Body of pancreas (tissue), 4 donors: ENCODE data around the gene BCR. TPM values are rescaled to one million over a fixed set of nuclear protein-coding genes. Genes with fewer than 3 reads are reported as not detected.

Source experiments
- ATAC-seq: fragments of 150-250 bp; one replicate; pipeline ENCODE4 v1.9.1; 2016
- DNase-seq, 4 donors: peaks; one replicate each; pipeline ENCODE4 v3.0.0-alpha.2; 2019
- H3K27ac ChIP-seq, 4 donors: fragments of 200-600 bp; sonication (generic); 1 replicate in 3 of 4; 2 replicates in 1 of 4; pipeline versions ENCODE4 v1.5.1 to v1.6.1; 2016 to 2019; ENCODE audit warnings: mild to moderate bottlenecking in 1 of 4, mixed read lengths in 1 of 4, moderate library complexity in 1 of 4
- H3K27me3 ChIP-seq, 2 donors: fragments of 200-600 bp; sonication (generic); one replicate each; pipeline ENCODE4 v1.6.0; 2016; ENCODE audit warnings: mild to moderate bottlenecking in 1 of 2
- H3K36me3 ChIP-seq, 2 donors: fragments of 200-600 bp; sonication (generic); replicated peaks in 1 of 2; 2 replicates each; pipeline ENCODE4 v1.5.1; 2016; ENCODE audit warnings: low read depth in 2 of 2; ENCODE audit not compliant: insufficient read depth in 1 of 2
- H3K4me1 ChIP-seq: fragments of 200-600 bp; sonication (generic); one replicate; pipeline ENCODE4 v1.6.0; 2016
- H3K4me3 ChIP-seq, 2 donors: fragments of 200-600 bp; sonication (generic); 1 replicate in 1 of 2; 2 replicates in 1 of 2; pipeline ENCODE4 v1.5.1; 2016 to 2019
- H3K9me3 ChIP-seq, 3 donors: fragments of 200-600 bp; sonication (generic); 1 replicate in 2 of 3; 2 replicates in 1 of 3; pipeline ENCODE4 v1.5.1; 2016
- POLR2A ChIP-seq, 3 donors: fragments of 450-650 bp; IDR thresholded peaks; one replicate each; pipeline ENCODE4 v1.6.1; 2016; ENCODE audit warnings: antibody characterized with exemption in 3 of 3, mild to moderate bottlenecking in 2 of 3
- WGBS, 2 donors: methylation state at CpG; one replicate each; pipeline ENCODE4 v1.1.5; 2017; 5-methylcytosine and 5-hydroxymethylcytosine counted together
- intact Hi-C: fragments of 100-400 bp; cut with DNase I; formaldehyde crosslinking; loops from one replicate; pipeline ENCODE4 v1.15.1; 2023
- total RNA-seq, 2 donors: library from RNA; depleted of rRNA; stranded (reverse); fragments of >200 nt; gene quantifications; one replicate each; pipeline ENCODE4 v1.1.0, GENCODE V29; 2016
- TF ChIP-seq, protein P1 (sequence below), 7 experiments: fragments of 450-650 bp in 4 of 7; fragments of 200-600 bp in 3 of 7; sonication (generic) in 3 of 7; IDR thresholded peaks; one replicate each; pipeline ENCODE4 v1.5.1; 2016 to 2019; ENCODE audit warnings: antibody characterized with exemption in 7 of 7

BCR gene
- total RNA-seq, 2 donors from 2014 or later: 28.3 to 71.2 TPM

DNA sequence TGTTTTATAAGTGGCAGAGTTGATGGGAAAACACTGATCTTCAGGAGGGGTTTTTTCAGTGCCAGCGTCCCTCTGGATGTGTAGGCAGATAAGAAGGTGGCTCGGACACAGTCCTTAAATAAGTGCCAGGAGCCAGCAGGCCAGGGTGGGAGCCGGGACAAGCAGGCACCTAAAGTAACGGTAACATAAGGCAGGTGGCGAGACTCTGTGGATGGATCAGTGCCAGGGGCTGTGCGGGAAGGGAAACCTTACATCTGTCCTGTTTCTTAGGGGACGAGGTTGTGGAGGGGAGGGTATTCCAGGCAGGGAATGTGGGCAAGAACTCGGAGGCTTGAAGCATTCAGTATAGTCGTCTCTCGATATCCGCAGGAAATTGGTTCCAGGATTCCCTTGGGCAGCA, 15.9 kb downstream of the BCR start:
- DNase-seq (no peak), ATAC-seq (no peak)
- Histone ChIP-seq H3K9me3 (no peaks in the 10 kb centered on the region), H3K4me3 (no peak overlapping the region), H3K27me3 (no peaks in the 10 kb centered on the region), H3K27ac (no peak overlapping the region), H3K36me3 (no peaks in the 10 kb centered on the region), H3K4me1 (peaks cover 41% of the 10 kb centered on the region)
- intact Hi-C loops: no loop called here
- WGBS, 2 donors: 61 to 68% methylated on average over 11 of the region's 11 CpGs
- TF ChIP-seq, protein P1, sequence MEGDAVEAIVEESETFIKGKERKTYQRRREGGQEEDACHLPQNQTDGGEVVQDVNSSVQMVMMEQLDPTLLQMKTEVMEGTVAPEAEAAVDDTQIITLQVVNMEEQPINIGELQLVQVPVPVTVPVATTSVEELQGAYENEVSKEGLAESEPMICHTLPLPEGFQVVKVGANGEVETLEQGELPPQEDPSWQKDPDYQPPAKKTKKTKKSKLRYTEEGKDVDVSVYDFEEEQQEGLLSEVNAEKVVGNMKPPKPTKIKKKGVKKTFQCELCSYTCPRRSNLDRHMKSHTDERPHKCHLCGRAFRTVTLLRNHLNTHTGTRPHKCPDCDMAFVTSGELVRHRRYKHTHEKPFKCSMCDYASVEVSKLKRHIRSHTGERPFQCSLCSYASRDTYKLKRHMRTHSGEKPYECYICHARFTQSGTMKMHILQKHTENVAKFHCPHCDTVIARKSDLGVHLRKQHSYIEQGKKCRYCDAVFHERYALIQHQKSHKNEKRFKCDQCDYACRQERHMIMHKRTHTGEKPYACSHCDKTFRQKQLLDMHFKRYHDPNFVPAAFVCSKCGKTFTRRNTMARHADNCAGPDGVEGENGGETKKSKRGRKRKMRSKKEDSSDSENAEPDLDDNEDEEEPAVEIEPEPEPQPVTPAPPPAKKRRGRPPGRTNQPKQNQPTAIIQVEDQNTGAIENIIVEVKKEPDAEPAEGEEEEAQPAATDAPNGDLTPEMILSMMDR (IDR thresholded peaks at IDR 0.05): no peak
- no peak for TF ChIP-seq POLR2A (IDR thresholded peaks at IDR 0.05)

DNA sequence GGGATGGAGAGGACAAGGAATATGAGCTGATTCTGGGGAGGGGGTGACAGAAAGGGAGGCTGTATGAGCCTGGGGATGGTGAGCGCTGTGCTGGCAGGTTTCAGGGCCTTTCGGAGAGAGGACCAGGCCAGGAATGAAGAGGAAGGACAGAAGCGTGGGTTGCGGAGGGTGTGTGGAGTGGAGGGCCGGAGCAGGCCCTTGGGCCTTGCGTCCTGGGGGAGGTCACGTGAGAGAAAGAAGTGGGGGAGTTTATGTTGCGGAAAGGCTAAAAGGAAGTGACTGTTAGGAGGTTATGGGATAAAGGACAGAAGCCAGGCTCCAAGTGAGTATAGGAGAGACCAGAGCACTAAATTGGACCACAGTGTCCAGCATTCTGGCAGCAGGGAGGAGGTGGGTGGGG, 17.5 kb downstream of the BCR start:
- Histone ChIP-seq H3K9me3 (no peaks in the 10 kb centered on the region), H3K4me1 (peaks cover 32% of the 10 kb centered on the region), H3K27ac (no peak overlapping the region), H3K4me3 (no peak overlapping the region), H3K27me3 (no peaks in the 10 kb centered on the region), H3K36me3 (no peaks in the 10 kb centered on the region)
- 84 to 95% methylated on average over 8 of the region's 8 CpGs for WGBS, 2 donors
- intact Hi-C loops: no loop called here
- DNase-seq: no peak
- TF ChIP-seq, protein P1 (IDR thresholded peaks at IDR 0.05): no peak
- no peak for TF ChIP-seq POLR2A (IDR thresholded peaks at IDR 0.05)
- no peak for ATAC-seq

DNA sequence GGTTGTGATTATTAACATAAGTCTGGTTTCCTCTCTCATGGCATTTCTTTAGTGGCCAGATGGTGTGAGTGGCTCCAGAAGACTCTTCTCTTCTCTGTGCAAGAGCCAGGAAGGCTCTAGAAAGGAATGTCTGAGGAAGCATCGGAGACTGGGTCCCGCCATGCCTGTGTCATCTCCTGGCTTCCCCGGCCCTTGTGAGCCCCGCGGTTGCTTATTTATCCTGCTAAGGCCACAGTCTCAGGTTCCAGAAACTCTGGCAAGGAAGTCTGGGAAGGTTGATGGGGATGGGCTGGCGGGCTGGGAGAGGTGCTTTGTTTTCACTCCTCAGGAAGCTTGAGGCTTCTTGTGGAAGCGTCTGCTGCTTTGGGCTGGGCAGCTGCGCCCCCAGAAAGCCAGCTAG, 18.9 kb downstream of the BCR start:
- Histone ChIP-seq H3K9me3 (no peaks in the 10 kb centered on the region), H3K27me3 (no peaks in the 10 kb centered on the region), H3K36me3 (no peaks in the 10 kb centered on the region), H3K4me3 (no peak overlapping the region), H3K4me1 (peaks cover 31% of the 10 kb centered on the region), H3K27ac (peak overlapping the region in 2 of 4 donors; percentile 21 to 84)
- no peak for DNase-seq
- TF ChIP-seq, protein P1 (IDR thresholded peaks at IDR 0.05): no peak
- TF ChIP-seq POLR2A (IDR thresholded peaks at IDR 0.05): no peak
- 76 to 100% methylated on average over 6 of the region's 8 CpGs for WGBS, 2 donors
- intact Hi-C loops: no loop called here
- no peak for ATAC-seq

DNA sequence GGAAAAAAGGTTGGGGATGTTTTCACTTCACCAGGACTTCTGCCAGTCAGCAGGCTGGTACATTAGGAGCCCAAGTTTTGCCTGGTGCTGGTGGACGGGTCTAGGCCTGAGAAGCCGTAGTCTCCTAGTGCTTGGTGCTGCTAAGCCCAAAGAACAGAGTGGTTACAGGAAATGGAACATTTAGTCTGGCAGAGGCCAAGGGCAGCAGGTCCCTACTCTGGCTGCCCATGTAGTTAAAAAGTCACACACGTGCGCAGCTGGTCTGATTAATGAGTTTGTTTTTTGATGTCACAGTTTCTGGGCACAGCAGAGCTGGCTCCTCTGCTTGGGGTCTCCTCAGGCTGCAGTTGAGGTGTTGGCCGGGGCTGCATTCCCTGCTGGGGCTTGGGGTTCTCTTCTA, 20.6 kb downstream of the BCR start:
- TF ChIP-seq, protein P1 (IDR thresholded peaks at IDR 0.05): no peak
- peak in 2 of 3 donors; percentile 31 to 35 for TF ChIP-seq POLR2A (IDR thresholded peaks at IDR 0.05)
- WGBS, 2 donors: 21 to 31% methylated on average over 3 to 5 of the region's 5 CpGs

DNA sequence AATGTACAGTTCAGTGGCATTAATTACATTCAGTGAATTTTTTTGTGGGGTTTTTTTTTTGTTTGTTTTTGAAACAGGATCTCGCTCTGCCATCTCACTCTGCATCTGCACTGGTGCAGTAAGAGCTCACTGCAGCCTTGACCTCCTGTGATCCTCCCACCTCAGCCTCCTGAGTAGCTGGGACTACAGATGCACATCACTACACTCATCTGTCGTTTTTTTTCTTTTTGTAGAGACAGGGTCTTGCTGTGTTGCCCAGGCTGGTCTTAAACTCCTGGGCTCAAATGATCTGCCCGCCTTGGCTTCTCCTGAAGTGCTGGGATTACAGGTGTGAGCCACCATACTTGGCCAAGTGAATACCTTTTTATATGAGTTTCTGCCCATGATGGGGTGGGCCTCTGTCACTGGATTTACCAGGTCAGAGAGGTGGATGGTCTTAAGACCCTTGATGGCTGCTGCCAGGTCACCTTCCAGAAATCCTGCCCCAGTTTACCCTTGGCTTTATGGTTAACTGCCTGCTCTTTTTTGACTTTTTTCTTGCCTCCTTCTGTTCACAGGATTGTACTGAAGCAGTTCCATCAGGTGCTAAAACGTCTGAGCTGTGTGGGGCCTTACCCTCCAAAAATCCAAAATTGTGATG, 22.6 kb downstream of the BCR start:
- peaks cover 50% of the 10 kb centered on the region for H3K4me1 ChIP-seq
- WGBS, 2 donors: 78 to 79% methylated on average over 4 of the region's 4 CpGs
- H3K36me3 ChIP-seq: no peaks in the 10 kb centered on the region
- H3K4me3 ChIP-seq: no peak overlapping the region
- no peak overlapping the region for H3K27ac ChIP-seq
- DNase-seq: no peak
- TF ChIP-seq, protein P1 (IDR thresholded peaks at IDR 0.05): no peak
- TF ChIP-seq POLR2A (IDR thresholded peaks at IDR 0.05): no peak
- H3K9me3 ChIP-seq: no peaks in the 10 kb centered on the region
- intact Hi-C loops: no loop called here
- H3K27me3 ChIP-seq: no peaks in the 10 kb centered on the region
- ATAC-seq: no peak

More for the DNA sequence above, 20.6 kb downstream of the BCR start:
- Histone ChIP-seq H3K27me3 (no peaks in the 10 kb centered on the region), H3K27ac (peak overlapping the region; percentile 45 to 84 (median 80)), H3K4me3 (no peak overlapping the region), H3K9me3 (no peaks in the 10 kb centered on the region), H3K4me1 (peaks cover 48% of the 10 kb centered on the region), H3K36me3 (no peaks in the 10 kb centered on the region)
- ATAC-seq: peak; percentile 77
- peak; percentile 46 to 78 (median 64) for DNase-seq
- intact Hi-C loops: no loop called here
